Upper lobe of left lung (tissue), 4 donors: ENCODE measurements around the gene PACS2.

Experiments
- CTCF ChIP-seq, 6 experiments: fragments of 450-650 bp in 4 of 6; fragments of 200-600 bp in 2 of 6; sonication (generic) in 2 of 6; IDR thresholded peaks; one replicate each; pipeline ENCODE4 v1.5.1; 2016 to 2019; ENCODE audit warnings: antibody characterized with exemption in 6 of 6
- POLR2A ChIP-seq, 4 donors: fragments of 450-650 bp; IDR thresholded peaks; one replicate each; pipeline ENCODE4 v1.5.1; 2016 to 2017; ENCODE audit warnings: antibody characterized with exemption in 4 of 4, mild to moderate bottlenecking in 2 of 4
- POLR2AphosphoS5 ChIP-seq, 2 donors: sonication (generic); formaldehyde crosslinking; IDR thresholded peaks; one replicate each; pipeline ENCODE4 v1.5.1; 2017; ENCODE audit warnings: antibody characterized with exemption in 2 of 2

- no peak for TF ChIP-seq POLR2A (IDR thresholded peaks at IDR 0.05)
- no peak for TF ChIP-seq CTCF (IDR thresholded peaks at IDR 0.05)
- no peak for TF ChIP-seq POLR2AphosphoS5 (IDR thresholded peaks at IDR 0.05)
These were observed 72.3 kb downstream of the PACS2 start for GRCh38 chr14:105386581-105387529.
